SU-DHL-6 (cell line): ENCODE results near the gene DPM3.
"Not testable (repeated sequence)": the region's sequence is repeated elsewhere in the genome, so short reads cannot be mapped to it uniquely, and the experiment has no call there.

ENCODE experiments used
- H2AFZ ChIP-seq: fragments of 200-600 bp; sonication (generic); 2 replicates; pipeline ENCODE4 v1.6.1; 2014; ENCODE audit warnings: low read depth, mild to moderate bottlenecking, moderate library complexity, mixed read lengths, antibody characterized with exemption, low read length; ENCODE audit not compliant: severe bottlenecking
- H3F3A ChIP-seq: fragments of 200-600 bp; shearing (Covaris generic); 2 replicates; pipeline ENCODE4 v1.6.0; 2016; ENCODE audit warnings: antibody characterized with exemption, mild to moderate bottlenecking; ENCODE audit not compliant: insufficient read depth
- H3K27ac ChIP-seq: fragments of 200-600 bp; sonication (generic); 2 replicates; pipeline ENCODE4 v1.5.1; 2016; ENCODE audit warnings: low read depth, mild to moderate bottlenecking, low read length, moderate library complexity, mixed read lengths
- H3K27me3 ChIP-seq: fragments of 200-600 bp; sonication (generic), shearing (Covaris generic); 2 replicates; pipeline ENCODE4 v1.6.0; 2014; ENCODE audit warnings: mild to moderate bottlenecking, low read length
- H3K36me3 ChIP-seq: fragments of 200-600 bp; sonication (generic); 2 replicates; pipeline ENCODE4 v1.6.1; 2014; ENCODE audit warnings: mild to moderate bottlenecking, low read length, mixed read lengths
- H3K4me2 ChIP-seq: fragments of 300-600, 200-600 bp; shearing (Covaris generic), sonication (generic); 2 replicates; pipeline ENCODE4 v1.6.0; 2014; ENCODE audit warnings: low read length, low read depth, mild to moderate bottlenecking; ENCODE audit not compliant: poor library complexity, severe bottlenecking
- H3K4me3 ChIP-seq: fragments of 200-600 bp; sonication (generic); 2 replicates; pipeline ENCODE4 v1.5.1; 2014; ENCODE audit warnings: antibody characterized with exemption, low read length, mild to moderate bottlenecking, mixed read lengths; ENCODE audit not compliant: insufficient read depth, poor library complexity, severe bottlenecking
- H3K79me2 ChIP-seq: fragments of 200-600 bp; sonication (generic); 2 replicates; pipeline ENCODE4 v1.6.1; 2014; ENCODE audit warnings: mild to moderate bottlenecking, low read length, moderate library complexity; ENCODE audit not compliant: insufficient read depth
- H3K9ac ChIP-seq: fragments of 200-600 bp; sonication (generic); 2 replicates; pipeline ENCODE4 v1.7.0; 2014; ENCODE audit warnings: mild to moderate bottlenecking, low read length
- H3K9me2 ChIP-seq: fragments of 200-600 bp; sonication (generic); replicated peaks from 2 replicates; pipeline ENCODE4 v1.6.1; 2014; ENCODE audit warnings: low read length; ENCODE audit not compliant: insufficient read depth
- H3K9me3 ChIP-seq: fragments of 200-600 bp; sonication (generic); 2 replicates; pipeline ENCODE4 v1.6.1; 2014; ENCODE audit warnings: low read length, mixed read lengths; ENCODE audit not compliant: insufficient read depth
- H4K20me1 ChIP-seq: fragments of 200-600 bp; sonication (generic); 2 replicates; pipeline ENCODE4 v1.6.1; 2014; ENCODE audit warnings: low read depth, mild to moderate bottlenecking, antibody characterized with exemption, low read length, moderate library complexity, mixed read lengths
- CTCF ChIP-seq: fragments of 200-600 bp; sonication (generic); IDR thresholded peaks from one replicate; pipeline ENCODE4 v1.5.1; 2017; ENCODE audit warnings: antibody characterized with exemption, mild to moderate bottlenecking, low read length, moderate library complexity; ENCODE audit not compliant: insufficient read depth, poor library complexity, severe bottlenecking
- EZH2phosphoT487 ChIP-seq: fragments of 200-600 bp; sonication (generic), shearing (Covaris generic); conservative IDR thresholded peaks from 2 replicates; pipeline ENCODE4 v1.6.1; 2018; ENCODE audit warnings: mild to moderate bottlenecking, antibody characterized with exemption, low read length, moderate library complexity, mixed read lengths

The DPM3 gene

GRCh38 chr1:155170101-155170785 lies 29.9 kb upstream of the DPM3 start:
- H3K36me3 ChIP-seq, result no peaks in the 10 kb centered on the region
- H3K9me2 ChIP-seq, result no peaks in the 10 kb centered on the region
- TF ChIP-seq CTCF, result no peak
- no peak overlapping the region for H3K27ac ChIP-seq
- H4K20me1 ChIP-seq, result no peaks in the 10 kb centered on the region
- no peak overlapping the region for H2AFZ ChIP-seq
- H3K4me3 ChIP-seq, result no peak overlapping the region
- H3K27me3 ChIP-seq, result no peaks in the 10 kb centered on the region
- no peak overlapping the region for H3K9ac ChIP-seq
- no peaks in the 10 kb centered on the region for H3K9me3 ChIP-seq
- no peak overlapping the region for H3K4me2 ChIP-seq
- H3K79me2 ChIP-seq, result peaks cover 14% of the 10 kb centered on the region
- H3F3A ChIP-seq, result no peaks in the 10 kb centered on the region; the same call in 1 of the 2 replicates

- Histone ChIP-seq H3K9me2 (no peaks in the 10 kb centered on the region), H3F3A (no peaks in the 10 kb centered on the region; the same call in 1 of the 2 replicates), H4K20me1 (no peaks in the 10 kb centered on the region), H3K4me2 (no peak overlapping the region), H2AFZ (no peak overlapping the region), H3K27me3 (no peaks in the 10 kb centered on the region), H3K27ac (no peak overlapping the region), H3K4me3 (no peak overlapping the region), H3K36me3 (no peaks in the 10 kb centered on the region), H3K9me3 (no peaks in the 10 kb centered on the region), H3K79me2 (peaks cover 14% of the 10 kb centered on the region), H3K9ac (no peak overlapping the region)
- TF ChIP-seq EZH2phosphoT487, result no peak
- no peak for TF ChIP-seq CTCF
These were observed 29.2 kb upstream of the DPM3 start for GRCh38 chr1:155169541-155169940.

- Histone ChIP-seq H3K27me3 (no peaks in the 10 kb centered on the region), H3K4me2 (no peak overlapping the region), H3F3A (no peaks in the 10 kb centered on the region; the same call in 1 of the 2 replicates), H2AFZ (no peak overlapping the region), H3K9me3 (no peaks in the 10 kb centered on the region), H3K36me3 (no peaks in the 10 kb centered on the region), H3K9ac (no peak overlapping the region), H4K20me1 (no peaks in the 10 kb centered on the region), H3K4me3 (no peak overlapping the region), H3K9me2 (no peaks in the 10 kb centered on the region), H3K27ac (no peak overlapping the region), H3K79me2 (peaks cover 14% of the 10 kb centered on the region)
- TF ChIP-seq CTCF (no peak), EZH2phosphoT487 (no peak)
These were observed 28.3 kb upstream of the DPM3 start for GRCh38 chr1:155168456-155169210.

- not testable (repeated sequence) for H3K36me3 ChIP-seq, H3K9me2 ChIP-seq, H3K27me3 ChIP-seq, H3K27ac ChIP-seq, H2AFZ ChIP-seq, H3K4me2 ChIP-seq, H3K9me3 ChIP-seq, H4K20me1 ChIP-seq, H3K4me3 ChIP-seq, H3K9ac ChIP-seq, H3F3A ChIP-seq
- peaks cover 14% of the 10 kb centered on the region for H3K79me2 ChIP-seq
These were observed 27.7 kb upstream of the DPM3 start for GRCh38 chr1:155168105-155168445.
